IMR-90 (cell line): ENCODE data around the gene MEF2B. TPM values are rescaled to one million over a fixed set of nuclear protein-coding genes. Genes with fewer than 3 reads are reported as not detected.
A peak's percentile ranks its signal among the peaks of the same experiment; 100 is the strongest.

Experiments used
- ATAC-seq: fragments of 200-7000 bp; cut with Tn5 transposase; 2 replicates; pipeline ENCODE4 v1.9.1; 2020; ENCODE audit warnings: low read depth, mild to moderate bottlenecking, moderate library complexity
- BruUV-seq: library from RNA; stranded (reverse); fragments of 400-500 nt; replicated peaks from 2 replicates; lab custom pipeline; 2021; lab: Mats Ljungman, UMichigan
- CTCF ChIA-PET: fragments of 300-600 bp; formaldehyde crosslinking; extraction: SDS; loops from one replicate; lab custom pipeline; 2021; ENCODE audit warnings: antibody characterized with exemption; lab: Yijun Ruan, JAX
- POLR2A ChIA-PET: fragments of 300-600 bp; sonication (Branson Sonifier 250); formaldehyde crosslinking; loops from one replicate; lab custom pipeline; 2022; ENCODE audit warnings: antibody characterized with exemption; ENCODE audit not compliant: unreplicated experiment; lab: Charles Lee
- DNase-seq: peaks from one replicate; pipeline ENCODE4 v3.0.0; 2013
- H2AFZ ChIP-seq: replicated peaks from 2 replicates; pipeline ENCODE3; 2013; ENCODE audit warnings: low read length, mild to moderate bottlenecking; ENCODE audit not compliant: poor library complexity
- H2AK5ac ChIP-seq: 2 replicates; pipeline ENCODE4 v1.6.1; 2013; ENCODE audit warnings: low read depth, low read length, inconsistent platforms
- H2AK9ac ChIP-seq: replicated peaks from 2 replicates; pipeline ENCODE3; 2013; ENCODE audit warnings: mild to moderate bottlenecking, low read depth, low read length, moderate library complexity; ENCODE audit not compliant: poor library complexity
- H2BK120ac ChIP-seq: 2 replicates; pipeline ENCODE4 v1.6.1; 2013; ENCODE audit warnings: low read depth, low read length, inconsistent platforms
- H2BK15ac ChIP-seq: 3 replicates; pipeline ENCODE4 v1.6.1; 2013; ENCODE audit warnings: low read depth, low read length, inconsistent platforms
- H2BK20ac ChIP-seq: 2 replicates; pipeline ENCODE4 v1.6.1; 2013; ENCODE audit warnings: low read depth, mild to moderate bottlenecking, inconsistent platforms, low read length, moderate library complexity
- H2BK5ac ChIP-seq: 2 replicates; pipeline ENCODE4 v1.6.1; 2013; ENCODE audit warnings: mild to moderate bottlenecking, low read depth, low read length, inconsistent platforms; ENCODE audit not compliant: poor library complexity, severe bottlenecking
- H3K14ac ChIP-seq: replicated peaks from 2 replicates; pipeline ENCODE4 v1.6.1; 2013; ENCODE audit warnings: low read depth, low read length, inconsistent platforms
- H3K18ac ChIP-seq: 2 replicates; pipeline ENCODE4 v1.6.1; 2013; ENCODE audit warnings: low read depth, low read length, control low read depth
- H3K23ac ChIP-seq: 2 replicates; pipeline ENCODE4 v1.6.1; 2013; ENCODE audit warnings: low read depth, low read length, inconsistent platforms
- H3K27ac ChIP-seq: 2 replicates; pipeline ENCODE4 v1.5.1; 2013; ENCODE audit warnings: mild to moderate bottlenecking, control low read depth, low read length; ENCODE audit not compliant: insufficient read depth
- H3K27me3 ChIP-seq: 2 replicates; pipeline ENCODE4 v1.6.1; 2013; ENCODE audit warnings: low read length; ENCODE audit not compliant: control insufficient read depth, insufficient read depth
- H3K36me3 ChIP-seq: 2 replicates; pipeline ENCODE4 v1.6.1; 2013; ENCODE audit warnings: low read length, mixed read lengths; ENCODE audit not compliant: control insufficient read depth, insufficient read depth
- H3K4ac ChIP-seq: 2 replicates; pipeline ENCODE4 v1.6.1; 2013; ENCODE audit warnings: low read depth, low read length, inconsistent platforms
- H3K4me1 ChIP-seq: 2 replicates; pipeline ENCODE4 v1.6.1; 2013; ENCODE audit warnings: low read length, mixed read lengths; ENCODE audit not compliant: control insufficient read depth, insufficient read depth
- H3K4me2 ChIP-seq: 2 replicates; pipeline ENCODE4 v1.6.1; 2013; ENCODE audit warnings: low read depth, mild to moderate bottlenecking, control low read depth, low read length, moderate library complexity
- H3K4me3 ChIP-seq: 2 replicates; pipeline ENCODE4 v1.5.1; 2013; ENCODE audit warnings: low read depth, mild to moderate bottlenecking, control low read depth, low read length, moderate library complexity; ENCODE audit not compliant: insufficient read depth
- H3K56ac ChIP-seq: 2 replicates; pipeline ENCODE4 v1.6.1; 2013; ENCODE audit warnings: low read length, inconsistent platforms; ENCODE audit not compliant: insufficient read depth; ENCODE audit errors: extremely low read depth
- H3K79me1 ChIP-seq, 2 experiments: 2 replicates each; pipeline ENCODE4 v1.6.1; 2013; ENCODE audit warnings: low read length in 2 of 2, inconsistent platforms in 1 of 2, low read depth in 1 of 2
- H3K9ac ChIP-seq: 2 replicates; pipeline ENCODE4 v1.6.1; 2013; ENCODE audit warnings: low read depth, low read length, control low read depth
- H3K9me1 ChIP-seq: 2 replicates; pipeline ENCODE4 v1.6.1; 2013; ENCODE audit warnings: low read length, inconsistent platforms; ENCODE audit not compliant: insufficient read depth
- H3K9me3 ChIP-seq: 2 replicates; pipeline ENCODE4 v1.6.1; 2013; ENCODE audit warnings: low read length; ENCODE audit not compliant: control insufficient read depth, insufficient read depth
- H4K20me1 ChIP-seq: 2 replicates; pipeline ENCODE4 v1.6.1; 2013; ENCODE audit warnings: low read length, inconsistent platforms; ENCODE audit not compliant: insufficient read depth
- H4K5ac ChIP-seq: 2 replicates; pipeline ENCODE4 v1.6.1; 2013; ENCODE audit warnings: mild to moderate bottlenecking, low read depth, low read length, control low read depth
- H4K8ac ChIP-seq, 2 experiments: 2 replicates each; pipeline ENCODE4 v1.6.1; 2013; ENCODE audit warnings: low read depth in 2 of 2, low read length in 2 of 2, control low read depth in 1 of 2, inconsistent platforms in 1 of 2
- H4K91ac ChIP-seq: 2 replicates; pipeline ENCODE4 v1.6.1; 2013; ENCODE audit warnings: low read depth, low read length, inconsistent platforms; ENCODE audit not compliant: insufficient read depth
- BHLHE40 ChIP-seq: fragments of 150-350 bp; IDR thresholded peaks from 2 replicates; pipeline ENCODE4 v1.6.1; 2016; ENCODE audit warnings: mild to moderate bottlenecking, low read depth, low read length
- CEBPB ChIP-seq: IDR thresholded peaks from 2 replicates; pipeline ENCODE4 v1.6.1; 2012; ENCODE audit warnings: low read depth, low read length, improper control_type of control experiment
- CHD1 ChIP-seq: IDR thresholded peaks from 2 replicates; pipeline ENCODE4 v1.6.1; 2012; ENCODE audit warnings: low read depth, low read length, improper control_type of control experiment
- CTCF ChIP-seq: conservative IDR thresholded peaks from 2 replicates; pipeline ENCODE4 v1.5.1; 2012; ENCODE audit warnings: mild to moderate bottlenecking, low read depth, low read length, improper control_type of control experiment
- FOS ChIP-seq: fragments of 150-350 bp; IDR thresholded peaks from 2 replicates; pipeline ENCODE4 v1.6.1; 2016; ENCODE audit warnings: low read depth, low read length
- MAFK ChIP-seq: IDR thresholded peaks from 2 replicates; pipeline ENCODE4 v1.6.1; 2012; ENCODE audit warnings: low read depth, low read length, improper control_type of control experiment
- MAZ ChIP-seq: IDR thresholded peaks from 2 replicates; pipeline ENCODE4 v1.6.1; 2012; ENCODE audit warnings: low read depth, mild to moderate bottlenecking, low read length, improper control_type of control experiment, moderate library complexity, borderline replicate concordance
- NFE2L2 ChIP-seq: fragments of 150-350 bp; IDR thresholded peaks from 2 replicates; pipeline ENCODE4 v1.6.1; 2016; ENCODE audit warnings: low read depth, mild to moderate bottlenecking, low read length
- POLR2A ChIP-seq: IDR thresholded peaks from 2 replicates; pipeline ENCODE4 v1.6.1; 2012; ENCODE audit warnings: mild to moderate bottlenecking, low read depth, low read length
- RAD21 ChIP-seq: IDR thresholded peaks from 2 replicates; pipeline ENCODE4 v1.6.1; 2012; ENCODE audit warnings: low read length, improper control_type of control experiment
- RCOR1 ChIP-seq: IDR thresholded peaks from 2 replicates; pipeline ENCODE4 v1.6.1; 2012; ENCODE audit warnings: mild to moderate bottlenecking, low read length, improper control_type of control experiment; ENCODE audit not compliant: insufficient replicate concordance
- RFX5 ChIP-seq: IDR thresholded peaks from 2 replicates; pipeline ENCODE4 v1.8.0; 2012; ENCODE audit warnings: low read depth, mild to moderate bottlenecking, low read length, moderate library complexity
- SMC3 ChIP-seq: fragments of 150-350 bp; IDR thresholded peaks from 2 replicates; pipeline ENCODE4 v1.6.1; 2016; ENCODE audit warnings: low read depth, mild to moderate bottlenecking, antibody characterized with exemption, low read length, moderate library complexity
- USF2 ChIP-seq: fragments of 150-350 bp; IDR thresholded peaks from 2 replicates; pipeline ENCODE4 v1.6.1; 2017; ENCODE audit warnings: mild to moderate bottlenecking, antibody characterized with exemption, low read length, low read depth
- WGBS, 2 experiments: methylation state at CpG; one replicate each; pipeline versions ENCODE4 v1.1.5 to v1.1.7; 2013; ENCODE audit warnings: missing lambda C conversion rate in 2 of 2; ENCODE audit not compliant: insufficient read length in 1 of 2; ENCODE audit errors: extremely low coverage in 2 of 2; 5-methylcytosine and 5-hydroxymethylcytosine counted together
- dilution Hi-C: fragments of 300-500 bp; cut with HindIII; formaldehyde crosslinking; loops from one replicate; pipeline ENCODE4 v1.14.3; 2018; ENCODE audit warnings: low sequenced_read_pairs; ENCODE audit not compliant: unreplicated experiment
- in situ Hi-C: fragments of 300-500 bp; cut with MboI; formaldehyde crosslinking; loops from 3 replicates; pipeline ENCODE4 v1.14.3; 2019; ENCODE audit warnings: low sequenced_read_pairs, inconsistent platforms, mixed read lengths
- intact Hi-C: fragments of 100-400 bp; cut with micrococcal nuclease; formaldehyde crosslinking; loops from 2 replicates; pipeline ENCODE4 v1.10.0; 2022
- polyA plus RNA-seq, 3 experiments: library from polyadenylated mRNA; depleted of rRNA; stranded (reverse); fragments of >200 nt; gene quantifications; 2 replicates each; pipeline ENCODE4 v1.2.3, GENCODE V29; 2012; ENCODE audit warnings: low replicate concordance in 1 of 3
- total RNA-seq: library from RNA; depleted of rRNA; stranded (reverse); fragments of >200 nt; gene quantifications from 2 replicates; pipeline ENCODE4 v1.2.3, GENCODE V29; 2012
- TF ChIP-seq, protein P1 (sequence below): fragments of 150-350 bp; IDR thresholded peaks from 2 replicates; pipeline ENCODE4 v1.6.1; 2016; ENCODE audit warnings: low read depth, mild to moderate bottlenecking, low read length, moderate library complexity, borderline replicate concordance

Gene MEF2B
- total and polyA plus RNA-seq, 2 of the 4 experiments (the other 2 are of a cell fraction): 0.18 to 0.94 TPM

DNA sequence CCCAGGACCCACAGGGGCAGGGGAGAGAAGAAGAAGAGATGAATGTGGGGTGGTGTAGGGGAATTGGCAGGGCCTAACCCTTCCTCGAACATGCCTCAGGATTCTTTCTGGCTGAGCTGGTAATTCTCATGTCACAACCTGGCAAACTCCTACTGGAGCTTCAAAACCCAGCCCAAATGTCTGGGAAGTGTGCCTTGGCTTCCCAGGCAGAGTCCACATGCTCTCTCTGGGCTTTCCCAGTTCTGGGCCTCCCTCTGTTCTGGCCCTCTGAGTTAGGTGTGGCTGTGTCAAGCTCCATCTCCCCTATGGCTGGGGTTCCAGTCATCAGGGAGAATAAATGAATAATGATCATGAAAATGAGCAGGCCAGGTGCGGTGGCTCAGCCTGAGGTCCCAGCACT, 20.6 kb downstream of the MEF2B start:
- no peak overlapping the region for H4K8ac ChIP-seq
- intact Hi-C loops (loop anchor here (10.0 kb wide), 1 partner anchor 175 kb away; the partner anchor contains the start of genes MAU2 and SUGP1), dilution Hi-C loops (no loop called here), in situ Hi-C loops (no loop called here)
- H2BK5ac ChIP-seq: no peak overlapping the region
- H3K9me1 ChIP-seq: no peaks in the 10 kb centered on the region
- ChIA-PET CTCF (no interaction called here), POLR2A (interaction anchor here (0.6 kb wide), 1 partner anchor 124 kb away, joined by 4 read pairs; no protein-coding TSS in a partner anchor)
- peaks cover 2% of the 10 kb centered on the region; the same call in 1 of the 2 replicates for H3K4me1 ChIP-seq
- H3K56ac ChIP-seq: no peak overlapping the region
- no peak for DNase-seq
- H3K36me3 ChIP-seq: peaks cover 12% of the 10 kb centered on the region
- H3K79me1 ChIP-seq: no peaks in the 10 kb centered on the region
- no peaks in the 10 kb centered on the region for H3K9me3 ChIP-seq
- H2BK20ac ChIP-seq: no peak overlapping the region
- H2AK5ac ChIP-seq: no peak overlapping the region
- H2AK9ac ChIP-seq: peak overlapping the region; percentile 42
- no peak overlapping the region for H3K4me3 ChIP-seq
- no peak overlapping the region for H3K9ac ChIP-seq
- no peak overlapping the region for H3K14ac ChIP-seq
- no peak overlapping the region for H2BK120ac ChIP-seq
- no peak overlapping the region for H3K18ac ChIP-seq
- H3K4me2 ChIP-seq: no peak overlapping the region
- no TSS peak for BruUV-seq
- H3K27ac ChIP-seq: no peak overlapping the region
- no peak overlapping the region for H3K4ac ChIP-seq
- H2AFZ ChIP-seq: no peak overlapping the region
- ATAC-seq: no peak
- no CpG with 5 or more reads among the region's 2 CpGs for WGBS, 2 experiments
- no peaks in the 10 kb centered on the region for H3K27me3 ChIP-seq
- no peak overlapping the region for H2BK15ac ChIP-seq
- no peak overlapping the region for H3K23ac ChIP-seq
- H4K91ac ChIP-seq: no peak overlapping the region
- H4K5ac ChIP-seq: no peak overlapping the region
- H4K20me1 ChIP-seq: no peaks in the 10 kb centered on the region
- TF ChIP-seq POLR2A (no peak), MAZ (no peak), RAD21 (no peak), CTCF (no peak), RCOR1 (no peak), NFE2L2 (no peak), SMC3 (no peak), MAFK (no peak), CHD1 (no peak), USF2 (no peak), BHLHE40 (no peak), RFX5 (no peak), FOS (no peak), CEBPB (no peak)
- TF ChIP-seq, protein P1, sequence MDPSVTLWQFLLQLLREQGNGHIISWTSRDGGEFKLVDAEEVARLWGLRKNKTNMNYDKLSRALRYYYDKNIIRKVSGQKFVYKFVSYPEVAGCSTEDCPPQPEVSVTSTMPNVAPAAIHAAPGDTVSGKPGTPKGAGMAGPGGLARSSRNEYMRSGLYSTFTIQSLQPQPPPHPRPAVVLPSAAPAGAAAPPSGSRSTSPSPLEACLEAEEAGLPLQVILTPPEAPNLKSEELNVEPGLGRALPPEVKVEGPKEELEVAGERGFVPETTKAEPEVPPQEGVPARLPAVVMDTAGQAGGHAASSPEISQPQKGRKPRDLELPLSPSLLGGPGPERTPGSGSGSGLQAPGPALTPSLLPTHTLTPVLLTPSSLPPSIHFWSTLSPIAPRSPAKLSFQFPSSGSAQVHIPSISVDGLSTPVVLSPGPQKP: no peak
